ENCODE measurements around the gene ADAMTS13. TPM values are rescaled to one million over a fixed set of nuclear protein-coding genes. Genes with fewer than 3 reads are reported as not detected.
"Not testable (repeated sequence)": the region's sequence is repeated elsewhere in the genome, so short reads cannot be mapped to it uniquely, and the experiment has no call there.

Gene ADAMTS13
- total RNA-seq, 2 experiments from 2014 or later = 1.4 to 2.5 TPM

DNA sequence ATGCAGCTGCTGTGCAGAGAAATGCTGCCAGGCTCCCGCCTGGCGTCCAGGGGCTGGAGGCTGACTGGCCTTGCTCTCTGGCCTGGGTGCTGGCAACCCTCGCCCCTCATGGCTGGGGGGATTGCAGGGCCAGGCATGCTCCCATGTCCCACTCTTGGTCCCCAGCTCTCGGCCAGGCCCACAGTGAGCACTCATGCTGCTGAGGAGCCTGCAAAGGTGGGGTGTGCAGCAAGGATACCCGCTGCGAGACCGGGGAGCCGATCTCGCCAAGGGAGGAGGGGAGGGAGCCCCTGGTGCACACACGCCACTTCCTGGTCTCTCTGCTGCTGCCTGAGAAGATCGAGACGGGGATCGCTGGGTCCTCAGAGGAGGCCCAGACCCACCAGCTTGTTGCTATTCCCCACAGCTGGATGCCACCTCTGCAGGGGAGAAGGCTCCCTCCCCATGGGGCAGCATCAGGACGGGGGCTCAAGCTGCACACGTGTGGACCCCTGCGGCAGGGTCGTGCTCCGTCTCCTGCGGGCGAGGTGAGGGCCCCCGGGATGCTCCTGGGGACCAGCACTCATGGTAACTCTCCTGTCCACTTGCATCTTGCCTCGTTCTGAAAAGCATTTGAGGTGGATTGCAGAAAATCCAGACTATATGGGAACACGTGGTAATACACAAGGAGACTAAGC lies 23.3 kb downstream of the ADAMTS13 start:
- DNase-seq (no peak), ATAC-seq (no peak)
- Mint-ChIP-seq H3K27me3 (ENCODE audit: low read depth) (no peaks in the 10 kb centered on the region), H3K4me3 (no peak overlapping the region), H3K27ac (no peak overlapping the region), H3K4me1 (ENCODE audit: low read depth) (no peaks in the 10 kb centered on the region), H3K9me3 (ENCODE audit: insufficient read depth) (no peaks in the 10 kb centered on the region), H3K36me3 (ENCODE audit: low read depth) (no peaks in the 10 kb centered on the region)
- ChIA-PET POLR2A (no interaction called here), CTCF (interaction anchor here (1.4 to 1.7 kb wide), 2 partner anchors 9 to 257 kb away, joined by 3 to 4 read pairs; no protein-coding TSS in a partner anchor)

DNA sequence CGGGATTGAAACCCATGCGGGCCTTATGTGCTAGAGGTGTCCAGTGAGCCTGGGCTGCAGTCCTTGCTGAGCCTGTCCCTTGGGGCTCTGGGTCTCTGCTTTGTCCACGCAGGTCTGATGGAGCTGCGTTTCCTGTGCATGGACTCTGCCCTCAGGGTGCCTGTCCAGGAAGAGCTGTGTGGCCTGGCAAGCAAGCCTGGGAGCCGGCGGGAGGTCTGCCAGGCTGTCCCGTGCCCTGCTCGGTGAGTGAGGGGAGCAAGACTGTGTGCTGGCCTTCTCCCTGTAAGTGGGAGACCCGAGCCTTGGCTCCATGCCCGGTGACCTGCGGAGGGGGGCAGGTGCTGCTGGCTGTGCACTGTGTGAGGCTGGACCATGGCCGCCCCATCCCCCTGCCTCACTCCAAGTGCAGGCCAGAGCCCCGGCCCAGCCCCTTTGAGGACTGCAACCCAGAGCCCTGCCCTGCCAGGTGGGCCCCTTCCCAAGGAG lies 26.4 kb downstream of the ADAMTS13 start:
- Mint-ChIP-seq H3K27me3 (ENCODE audit: low read depth) (no peaks in the 10 kb centered on the region), H3K36me3 (ENCODE audit: low read depth) (no peaks in the 10 kb centered on the region), H3K4me3 (no peak overlapping the region), H3K27ac (no peak overlapping the region), H3K4me1 (ENCODE audit: low read depth) (no peaks in the 10 kb centered on the region), H3K9me3 (ENCODE audit: insufficient read depth) (no peaks in the 10 kb centered on the region)
- ATAC-seq (no peak), DNase-seq (no peak)
- CTCF ChIA-PET = no interaction called here
- POLR2A ChIA-PET = no interaction called here

DNA sequence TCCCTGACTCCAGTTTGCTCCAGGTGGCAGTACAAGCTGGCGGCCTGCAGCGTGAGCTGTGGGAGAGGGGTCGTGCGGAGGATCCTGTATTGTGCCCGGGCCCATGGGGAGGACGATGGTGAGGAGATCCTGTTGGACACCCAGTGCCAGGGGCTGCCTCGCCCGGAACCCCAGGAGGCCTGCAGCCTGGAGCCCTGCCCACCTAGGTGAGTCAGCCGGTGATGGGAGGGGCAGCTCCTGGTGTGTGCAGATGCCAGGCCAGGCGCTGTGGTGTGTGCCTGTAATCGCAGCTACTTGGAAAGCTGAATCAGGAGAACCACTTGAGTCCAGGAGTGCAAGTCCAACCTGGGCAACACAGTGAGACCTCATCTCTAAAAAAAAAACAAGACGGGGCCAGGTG lies 27.6 kb downstream of the ADAMTS13 start:
- Mint-ChIP-seq H3K27ac (no peak overlapping the region), H3K4me1 (ENCODE audit: low read depth) (no peaks in the 10 kb centered on the region), H3K9me3 (ENCODE audit: insufficient read depth) (no peaks in the 10 kb centered on the region), H3K27me3 (ENCODE audit: low read depth) (no peaks in the 10 kb centered on the region), H3K4me3 (no peak overlapping the region), H3K36me3 (ENCODE audit: low read depth) (no peaks in the 10 kb centered on the region)
- ATAC-seq = no peak
- POLR2A ChIA-PET = no interaction called here
- no peak for DNase-seq
- CTCF ChIA-PET = no interaction called here

DNA sequence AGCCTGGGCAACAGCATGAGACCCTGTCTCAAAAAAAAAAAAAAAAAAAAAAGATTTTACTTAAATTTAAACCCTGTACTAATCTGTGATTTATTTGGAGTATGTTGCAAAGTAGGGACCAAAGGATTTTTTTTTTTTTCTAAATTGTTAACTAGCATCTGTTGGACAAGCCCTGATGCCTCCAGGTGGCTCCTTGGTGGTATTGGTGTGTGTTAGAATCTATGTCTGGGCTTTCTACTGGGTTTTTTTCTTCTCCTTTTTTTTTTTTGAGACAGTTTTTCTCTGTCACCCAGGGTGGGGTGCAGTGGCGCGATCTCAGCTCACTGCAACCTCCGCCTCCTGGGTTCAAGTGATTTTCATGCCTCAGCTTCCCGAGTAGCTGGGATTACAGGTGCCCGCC lies 29.7 kb downstream of the ADAMTS13 start:
- ATAC-seq; H3K36me3 Mint-ChIP-seq (ENCODE audit: low read depth); H3K27ac Mint-ChIP-seq; H3K4me1 Mint-ChIP-seq (ENCODE audit: low read depth); DNase-seq; H3K9me3 Mint-ChIP-seq (ENCODE audit: insufficient read depth); H3K27me3 Mint-ChIP-seq (ENCODE audit: low read depth); CTCF ChIA-PET; H3K4me3 Mint-ChIP-seq: not testable (repeated sequence)
- POLR2A ChIA-PET = interaction anchor here (0.8 kb wide), 1 partner anchor 19 kb away, joined by 3 read pairs; no protein-coding TSS in a partner anchor

GRCh38 chr9:133452562-133452961 lies 30.4 kb downstream of the ADAMTS13 start:
- ChIA-PET CTCF (no interaction called here), POLR2A (no interaction called here)
- ATAC-seq (no peak), DNase-seq (no peak)
- H3K4me1 Mint-ChIP-seq (ENCODE audit: low read depth) = no peaks in the 10 kb centered on the region
- no peak overlapping the region for H3K4me3 Mint-ChIP-seq
- H3K27me3 Mint-ChIP-seq (ENCODE audit: low read depth) = no peaks in the 10 kb centered on the region
- H3K9me3 Mint-ChIP-seq (ENCODE audit: insufficient read depth) = no peaks in the 10 kb centered on the region
- H3K36me3 Mint-ChIP-seq (ENCODE audit: low read depth) = no peaks in the 10 kb centered on the region
- no peak overlapping the region for H3K27ac Mint-ChIP-seq

GRCh38 chr9:133453651-133454050 lies 31.5 kb downstream of the ADAMTS13 start:
- Mint-ChIP-seq H3K4me1 (ENCODE audit: low read depth) (no peaks in the 10 kb centered on the region), H3K36me3 (ENCODE audit: low read depth) (no peaks in the 10 kb centered on the region), H3K9me3 (ENCODE audit: insufficient read depth) (no peaks in the 10 kb centered on the region), H3K27ac (no peak overlapping the region), H3K27me3 (ENCODE audit: low read depth) (no peaks in the 10 kb centered on the region), H3K4me3 (no peak overlapping the region)
- ATAC-seq (no peak), DNase-seq (no peak)
- ChIA-PET CTCF (interaction anchor here (1.6 kb wide), 1 partner anchor 9 kb away, joined by 4 read pairs; no protein-coding TSS in a partner anchor), POLR2A (no interaction called here)

DNA sequence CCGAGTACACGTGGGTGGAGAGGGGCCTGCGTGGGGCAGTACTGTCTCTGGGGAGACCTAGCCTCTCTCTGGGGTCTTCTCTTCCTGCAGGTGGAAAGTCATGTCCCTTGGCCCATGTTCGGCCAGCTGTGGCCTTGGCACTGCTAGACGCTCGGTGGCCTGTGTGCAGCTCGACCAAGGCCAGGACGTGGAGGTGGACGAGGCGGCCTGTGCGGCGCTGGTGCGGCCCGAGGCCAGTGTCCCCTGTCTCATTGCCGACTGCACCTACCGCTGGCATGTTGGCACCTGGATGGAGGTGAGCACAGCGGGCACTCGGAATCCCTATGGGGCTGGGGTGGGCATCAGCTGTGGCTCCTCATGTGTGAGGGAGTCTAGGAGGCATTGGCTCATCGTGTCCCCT lies 32.2 kb downstream of the ADAMTS13 start:
- no peaks in the 10 kb centered on the region for H3K9me3 Mint-ChIP-seq (ENCODE audit: insufficient read depth)
- H3K36me3 Mint-ChIP-seq (ENCODE audit: low read depth) = no peaks in the 10 kb centered on the region
- H3K4me3 Mint-ChIP-seq = no peak overlapping the region
- ChIA-PET CTCF (interaction anchor here (1.6 kb wide), 1 partner anchor 10 kb away, joined by 4 read pairs; no protein-coding TSS in a partner anchor), POLR2A (no interaction called here)
- ATAC-seq = no peak
- no peak for DNase-seq
- H3K4me1 Mint-ChIP-seq (ENCODE audit: low read depth) = peaks cover 3% of the 10 kb centered on the region
- H3K27ac Mint-ChIP-seq = no peak overlapping the region
- H3K27me3 Mint-ChIP-seq (ENCODE audit: low read depth) = no peaks in the 10 kb centered on the region

- H3K36me3 Mint-ChIP-seq (ENCODE audit: low read depth) = no peaks in the 10 kb centered on the region
- ChIA-PET CTCF (interaction anchor here (1.6 kb wide), 1 partner anchor 10 kb away, joined by 4 read pairs; no protein-coding TSS in a partner anchor), POLR2A (no interaction called here)
- H3K27ac Mint-ChIP-seq = no peak overlapping the region
- ATAC-seq (no peak), DNase-seq (no peak)
- H3K4me3 Mint-ChIP-seq = no peak overlapping the region
- no peaks in the 10 kb centered on the region for H3K9me3 Mint-ChIP-seq (ENCODE audit: insufficient read depth)
- peaks cover 8% of the 10 kb centered on the region for H3K4me1 Mint-ChIP-seq (ENCODE audit: low read depth)
- peaks cover 2% of the 10 kb centered on the region for H3K27me3 Mint-ChIP-seq (ENCODE audit: low read depth)
These were observed 32.9 kb downstream of the ADAMTS13 start for GRCh38 chr9:133454943-133455673.

GRCh38 chr9:133455936-133456335 lies 33.8 kb downstream of the ADAMTS13 start:
- ChIA-PET POLR2A (no interaction called here), CTCF (no interaction called here)
- Mint-ChIP-seq H3K4me3 (no peak overlapping the region), H3K4me1 (ENCODE audit: low read depth) (peaks cover 14% of the 10 kb centered on the region), H3K36me3 (ENCODE audit: low read depth) (no peaks in the 10 kb centered on the region), H3K9me3 (ENCODE audit: insufficient read depth) (no peaks in the 10 kb centered on the region), H3K27ac (no peak overlapping the region), H3K27me3 (ENCODE audit: low read depth) (peaks cover 5% of the 10 kb centered on the region)
- ATAC-seq = no peak
- no peak for DNase-seq

DNA sequence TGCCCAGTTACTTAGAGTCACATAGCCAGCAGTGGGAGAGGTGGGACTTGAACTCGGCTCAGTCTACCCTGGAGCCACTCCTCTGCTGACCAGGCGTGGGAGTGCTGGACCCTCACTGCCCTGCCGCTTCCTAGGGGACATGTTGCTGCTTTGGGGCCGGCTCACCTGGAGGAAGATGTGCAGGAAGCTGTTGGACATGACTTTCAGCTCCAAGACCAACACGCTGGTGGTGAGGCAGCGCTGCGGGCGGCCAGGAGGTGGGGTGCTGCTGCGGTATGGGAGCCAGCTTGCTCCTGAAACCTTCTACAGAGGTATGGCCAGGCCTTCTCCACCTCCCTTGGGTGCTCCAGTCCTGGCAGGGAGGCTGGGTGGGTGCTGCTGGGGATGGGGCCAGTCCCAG lies 34.2 kb downstream of the ADAMTS13 start:
- no peaks in the 10 kb centered on the region for H3K9me3 Mint-ChIP-seq (ENCODE audit: insufficient read depth)
- H3K4me1 Mint-ChIP-seq (ENCODE audit: low read depth) = peaks cover 14% of the 10 kb centered on the region
- ChIA-PET POLR2A (no interaction called here), CTCF (no interaction called here)
- ATAC-seq (no peak), DNase-seq (no peak)
- H3K27me3 Mint-ChIP-seq (ENCODE audit: low read depth) = peaks cover 6% of the 10 kb centered on the region
- H3K36me3 Mint-ChIP-seq (ENCODE audit: low read depth) = no peaks in the 10 kb centered on the region
- no peak overlapping the region for H3K27ac Mint-ChIP-seq
- H3K4me3 Mint-ChIP-seq = no peak overlapping the region

DNA sequence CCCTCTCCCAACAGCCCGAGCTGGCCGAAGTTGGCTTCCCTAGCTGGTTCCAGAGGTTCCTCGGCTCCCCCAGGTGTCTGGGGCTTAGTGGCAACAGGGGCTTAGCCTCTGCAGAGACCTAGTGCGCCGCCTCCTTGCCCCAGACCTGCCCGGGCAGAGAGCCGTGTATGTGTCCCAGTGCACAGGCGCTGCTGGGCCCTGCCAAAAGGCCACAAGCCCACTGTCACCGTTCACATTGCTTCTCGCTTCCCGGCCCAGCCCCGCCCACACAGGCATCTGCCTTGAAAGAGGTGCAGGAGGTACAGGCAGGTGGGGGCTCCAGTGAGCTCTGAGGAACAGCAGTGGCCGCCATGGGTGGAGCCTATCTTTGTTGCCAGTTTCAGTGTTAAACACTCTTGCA lies 35.1 kb downstream of the ADAMTS13 start:
- no peaks in the 10 kb centered on the region for H3K36me3 Mint-ChIP-seq (ENCODE audit: low read depth)
- no peak for DNase-seq
- CTCF ChIA-PET = interaction anchor here (1.1 kb wide), 1 partner anchor 29 kb away, joined by 4 read pairs; no protein-coding TSS in a partner anchor
- H3K27me3 Mint-ChIP-seq (ENCODE audit: low read depth) = peaks cover 9% of the 10 kb centered on the region
- no peak overlapping the region for H3K27ac Mint-ChIP-seq
- no peak overlapping the region for H3K4me3 Mint-ChIP-seq
- H3K4me1 Mint-ChIP-seq (ENCODE audit: low read depth) = peaks cover 14% of the 10 kb centered on the region
- ATAC-seq = no peak
- no peaks in the 10 kb centered on the region for H3K9me3 Mint-ChIP-seq (ENCODE audit: insufficient read depth)
- POLR2A ChIA-PET = no interaction called here

GRCh38 chr9:133457748-133458147 lies 35.6 kb downstream of the ADAMTS13 start:
- ATAC-seq (no peak), DNase-seq (no peak)
- no peaks in the 10 kb centered on the region for H3K9me3 Mint-ChIP-seq (ENCODE audit: insufficient read depth)
- no peaks in the 10 kb centered on the region for H3K36me3 Mint-ChIP-seq (ENCODE audit: low read depth)
- ChIA-PET POLR2A (interaction anchor here (1.4 kb wide), 1 partner anchor 21 kb away, joined by 5 read pairs; the partner anchor contains the start of gene SLC2A6), CTCF (interaction anchor here (1.1 kb wide), 1 partner anchor 29 kb away, joined by 4 read pairs; no protein-coding TSS in a partner anchor)
- H3K27ac Mint-ChIP-seq = no peak overlapping the region
- H3K4me1 Mint-ChIP-seq (ENCODE audit: low read depth) = peaks cover 14% of the 10 kb centered on the region
- peaks cover 12% of the 10 kb centered on the region for H3K27me3 Mint-ChIP-seq (ENCODE audit: low read depth)
- H3K4me3 Mint-ChIP-seq = no peak overlapping the region

All from activated CD8-positive, alpha-beta T cell treated with anti-CD3 and anti-CD28 coated beads, Interleukin-2, amount 10 ng/mL, durations not matched to agents 7 days and 5 days (primary cell).